GM12878 (cell line): ENCODE data around the gene LHFPL3.

Experiments
- ATF7 ChIP-seq: fragments of 450-650 bp; IDR thresholded peaks from 2 replicates; pipeline ENCODE4 v1.6.1; 2016; ENCODE audit warnings: low read depth, mild to moderate bottlenecking
- CTCF ChIP-seq, 3 experiments: IDR thresholded peaks in 2 of 3; conservative IDR thresholded peaks in 1 of 3; 2 replicates each; pipeline ENCODE4 v1.5.1; 2011; ENCODE audit warnings: low read depth in 3 of 3, low read length in 3 of 3, mild to moderate bottlenecking in 3 of 3, control low read depth in 2 of 3, moderate library complexity in 2 of 3, inconsistent platforms in 1 of 3, mixed read lengths in 1 of 3; ENCODE audit not compliant: control insufficient read depth in 2 of 3, insufficient read depth in 1 of 3; ENCODE audit errors: extremely low read depth in 1 of 3
- MYC ChIP-seq: IDR thresholded peaks from 2 replicates; pipeline ENCODE4 v1.6.1; 2011; ENCODE audit warnings: mild to moderate bottlenecking, low read length, moderate library complexity, inconsistent platforms; ENCODE audit not compliant: insufficient read depth, insufficient replicate concordance, insufficient read length, severe bottlenecking
- REST ChIP-seq: IDR thresholded peaks from 2 replicates; pipeline ENCODE4 v1.6.1; 2012; ENCODE audit warnings: mild to moderate bottlenecking, low read depth, low read length
- YY1 ChIP-seq: IDR thresholded peaks from 2 replicates; pipeline ENCODE4 v1.6.1; 2011; ENCODE audit warnings: low read depth, mild to moderate bottlenecking, low read length
- ZNF274 ChIP-seq: IDR thresholded peaks from one replicate; pipeline ENCODE4 v1.8.0; 2011; ENCODE audit not compliant: insufficient read length, insufficient read depth

- TF ChIP-seq ATF7 (no peak), REST (no peak), CTCF (IDR thresholded peaks at IDR 0.05 in 2 of 3, conservative IDR thresholded peaks at IDR 0.05 in 1 of 3; ENCODE audit: control insufficient read depth in 2 of 3, extremely low read depth in 1 of 3, insufficient read depth in 1 of 3, low read depth in 3 of 3, low read length in 3 of 3) (no peak), YY1 (no peak), ZNF274 (no peak), MYC (no peak)
Observed at GRCh38 chr7:104816537-104816936, 488.1 kb downstream of the LHFPL3 start.
